ENCODE measurements around the gene PRR35. TPM values are rescaled to one million over a fixed set of nuclear protein-coding genes. Genes with fewer than 3 reads are reported as not detected.

PRR35 gene
- total and polyA plus RNA-seq, 5 donors from 2014 or later: not detected

GRCh38 chr16:530111-530817, 29.9 kb upstream of the PRR35 start:
- Mint-ChIP-seq H3K27ac (peak overlapping the region in 2 of 3 donors; percentile 11 to 86), H3K4me3 (peak overlapping the region; percentile 85 to 94 (median 93)), H3K9me3 (no peaks in the 10 kb centered on the region), H3K36me3 (no peaks in the 10 kb centered on the region), H3K27me3 (no peaks in the 10 kb centered on the region), H3K4me1 (peaks cover 0 to 39% (median 10%) of the 10 kb centered on the region in 4 donors)
- Histone ChIP-seq H3K36me3 (ENCODE audit: control insufficient read depth, insufficient read depth, low read length) (no peaks in the 10 kb centered on the region), H3K4me3 (ENCODE audit: low read depth, low read length) (no peak overlapping the region), H3K4me1 (ENCODE audit: control insufficient read depth, insufficient read depth, low read length, poor library complexity, severe bottlenecking) (peaks cover 42% of the 10 kb centered on the region), H3K27ac (ENCODE audit: insufficient read depth, low read length, poor library complexity, severe bottlenecking) (no peak overlapping the region), H3K9me3 (ENCODE audit: control insufficient read depth in 2 of 2, low read length in 2 of 2) (no peaks in the 10 kb centered on the region), H3K27me3 (ENCODE audit: control insufficient read depth, insufficient read depth, low read length) (no peaks in the 10 kb centered on the region)
- DNase-seq (no peak), ATAC-seq (ENCODE audit: low read depth in 2 of 2) (no peak)

GRCh38 chr16:531494-532125, 28.6 kb upstream of the PRR35 start:
- H3K4me3 Mint-ChIP-seq: peak overlapping the region in 2 of 4 donors; percentile 54 to 94

GRCh38 chr16:533391-534123, 26.6 kb upstream of the PRR35 start:
- Mint-ChIP-seq H3K4me3 (peak overlapping the region in 1 of 4 donors; percentile 7), H3K27ac (no peak overlapping the region)
- no peak for ATAC-seq (ENCODE audit: low read depth in 2 of 2)

More at GRCh38 chr16:531494-532125, 28.6 kb upstream of the PRR35 start:
- H3K27ac ChIP-seq (ENCODE audit: insufficient read depth, low read length, poor library complexity, severe bottlenecking): no peak overlapping the region
- DNase-seq (no peak), ATAC-seq (ENCODE audit: low read depth in 2 of 2) (no peak)
- H3K4me3 ChIP-seq (ENCODE audit: low read depth, low read length): no peak overlapping the region
- Mint-ChIP-seq H3K36me3 (no peaks in the 10 kb centered on the region), H3K27me3 (no peaks in the 10 kb centered on the region), H3K27ac (no peak overlapping the region), H3K4me1 (peaks cover 0 to 27% (median 4%) of the 10 kb centered on the region in 4 donors), H3K9me3 (no peaks in the 10 kb centered on the region)
- H3K36me3 ChIP-seq (ENCODE audit: control insufficient read depth, insufficient read depth, low read length): no peaks in the 10 kb centered on the region
- peaks cover 29% of the 10 kb centered on the region for H3K4me1 ChIP-seq (ENCODE audit: control insufficient read depth, insufficient read depth, low read length, poor library complexity, severe bottlenecking)
- no peaks in the 10 kb centered on the region for H3K9me3 ChIP-seq (ENCODE audit: control insufficient read depth in 2 of 2, low read length in 2 of 2)
- H3K27me3 ChIP-seq (ENCODE audit: control insufficient read depth, insufficient read depth, low read length): no peaks in the 10 kb centered on the region

GRCh38 chr16:534135-534534, 26.1 kb upstream of the PRR35 start:
- Histone ChIP-seq H3K36me3 (ENCODE audit: control insufficient read depth, insufficient read depth, low read length) (no peaks in the 10 kb centered on the region), H3K4me1 (ENCODE audit: control insufficient read depth, insufficient read depth, low read length, poor library complexity, severe bottlenecking) (peaks cover 15% of the 10 kb centered on the region), H3K27ac (ENCODE audit: insufficient read depth, low read length, poor library complexity, severe bottlenecking) (no peak overlapping the region), H3K4me3 (ENCODE audit: low read depth, low read length) (no peak overlapping the region), H3K27me3 (ENCODE audit: control insufficient read depth, insufficient read depth, low read length) (no peaks in the 10 kb centered on the region), H3K9me3 (ENCODE audit: control insufficient read depth in 2 of 2, low read length in 2 of 2) (no peaks in the 10 kb centered on the region)
- no peaks in the 10 kb centered on the region for H3K9me3 Mint-ChIP-seq
- no peaks in the 10 kb centered on the region for H3K27me3 Mint-ChIP-seq
- peaks cover 0 to 19% (median under 1%) of the 10 kb centered on the region in 4 donors for H3K4me1 Mint-ChIP-seq
- no peak overlapping the region for H3K4me3 Mint-ChIP-seq
- no peak overlapping the region for H3K27ac Mint-ChIP-seq
- H3K36me3 Mint-ChIP-seq: no peaks in the 10 kb centered on the region
- DNase-seq (no peak), ATAC-seq (ENCODE audit: low read depth in 2 of 2) (no peak)

More at GRCh38 chr16:533391-534123, 26.6 kb upstream of the PRR35 start:
- Histone ChIP-seq H3K36me3 (ENCODE audit: control insufficient read depth, insufficient read depth, low read length) (no peaks in the 10 kb centered on the region), H3K27ac (ENCODE audit: insufficient read depth, low read length, poor library complexity, severe bottlenecking) (no peak overlapping the region), H3K9me3 (ENCODE audit: control insufficient read depth in 2 of 2, low read length in 2 of 2) (no peaks in the 10 kb centered on the region), H3K4me3 (ENCODE audit: low read depth, low read length) (no peak overlapping the region), H3K27me3 (ENCODE audit: control insufficient read depth, insufficient read depth, low read length) (no peaks in the 10 kb centered on the region), H3K4me1 (ENCODE audit: control insufficient read depth, insufficient read depth, low read length, poor library complexity, severe bottlenecking) (peaks cover 21% of the 10 kb centered on the region)
- no peaks in the 10 kb centered on the region for H3K36me3 Mint-ChIP-seq
- H3K27me3 Mint-ChIP-seq: no peaks in the 10 kb centered on the region
- no peak for DNase-seq
- no peaks in the 10 kb centered on the region for H3K9me3 Mint-ChIP-seq
- peaks cover 0 to 23% (median 2%) of the 10 kb centered on the region in 4 donors for H3K4me1 Mint-ChIP-seq

GRCh38 chr16:534856-535445, 25.2 kb upstream of the PRR35 start:
- ATAC-seq (ENCODE audit: low read depth in 2 of 2): no peak
- H3K4me3 ChIP-seq (ENCODE audit: low read depth, low read length): no peak overlapping the region
- Mint-ChIP-seq H3K27ac (no peak overlapping the region), H3K9me3 (no peaks in the 10 kb centered on the region), H3K4me3 (no peak overlapping the region), H3K36me3 (no peaks in the 10 kb centered on the region), H3K4me1 (peaks cover 0 to 11% (median under 1%) of the 10 kb centered on the region in 4 donors), H3K27me3 (no peaks in the 10 kb centered on the region)
- H3K27ac ChIP-seq (ENCODE audit: insufficient read depth, low read length, poor library complexity, severe bottlenecking): no peak overlapping the region
- H3K9me3 ChIP-seq (ENCODE audit: control insufficient read depth in 2 of 2, low read length in 2 of 2): no peaks in the 10 kb centered on the region
- H3K4me1 ChIP-seq (ENCODE audit: control insufficient read depth, insufficient read depth, low read length, poor library complexity, severe bottlenecking): peaks cover 7% of the 10 kb centered on the region
- H3K27me3 ChIP-seq (ENCODE audit: control insufficient read depth, insufficient read depth, low read length): no peaks in the 10 kb centered on the region
- DNase-seq: no peak
- H3K36me3 ChIP-seq (ENCODE audit: control insufficient read depth, insufficient read depth, low read length): no peaks in the 10 kb centered on the region

- peaks cover 0 to 6% (median 0%) of the 10 kb centered on the region in 4 donors for H3K4me1 Mint-ChIP-seq
- DNase-seq: no peak
- Histone ChIP-seq H3K9me3 (ENCODE audit: control insufficient read depth in 2 of 2, low read length in 2 of 2) (no peaks in the 10 kb centered on the region), H3K4me1 (ENCODE audit: control insufficient read depth, insufficient read depth, low read length, poor library complexity, severe bottlenecking) (no peaks in the 10 kb centered on the region), H3K27ac (ENCODE audit: insufficient read depth, low read length, poor library complexity, severe bottlenecking) (no peak overlapping the region), H3K27me3 (ENCODE audit: control insufficient read depth, insufficient read depth, low read length) (no peaks in the 10 kb centered on the region), H3K36me3 (ENCODE audit: control insufficient read depth, insufficient read depth, low read length) (no peaks in the 10 kb centered on the region), H3K4me3 (ENCODE audit: low read depth, low read length) (no peak overlapping the region)
- H3K9me3 Mint-ChIP-seq: no peaks in the 10 kb centered on the region
- no peaks in the 10 kb centered on the region for H3K36me3 Mint-ChIP-seq
- no peak overlapping the region for H3K27ac Mint-ChIP-seq
- no peak overlapping the region for H3K4me3 Mint-ChIP-seq
- no peaks in the 10 kb centered on the region for H3K27me3 Mint-ChIP-seq
- peak in 1 of 2 donors; percentile 36 for ATAC-seq (ENCODE audit: low read depth in 2 of 2)
Observed at GRCh38 chr16:535446-536405, 24.5 kb upstream of the PRR35 start.

- DNase-seq: no peak
- Mint-ChIP-seq H3K9me3 (no peaks in the 10 kb centered on the region), H3K27me3 (no peaks in the 10 kb centered on the region), H3K36me3 (no peaks in the 10 kb centered on the region), H3K4me3 (no peak overlapping the region), H3K4me1 (peaks cover 0 to 4% (median 0%) of the 10 kb centered on the region in 4 donors), H3K27ac (no peak overlapping the region)
- Histone ChIP-seq H3K4me1 (ENCODE audit: control insufficient read depth, insufficient read depth, low read length, poor library complexity, severe bottlenecking) (no peaks in the 10 kb centered on the region), H3K9me3 (ENCODE audit: control insufficient read depth in 2 of 2, low read length in 2 of 2) (no peaks in the 10 kb centered on the region), H3K36me3 (ENCODE audit: control insufficient read depth, insufficient read depth, low read length) (no peaks in the 10 kb centered on the region), H3K27ac (ENCODE audit: insufficient read depth, low read length, poor library complexity, severe bottlenecking) (no peak overlapping the region), H3K27me3 (ENCODE audit: control insufficient read depth, insufficient read depth, low read length) (no peaks in the 10 kb centered on the region), H3K4me3 (ENCODE audit: low read depth, low read length) (no peak overlapping the region)
- no peak for ATAC-seq (ENCODE audit: low read depth in 2 of 2)
Observed at GRCh38 chr16:536746-537145, 23.4 kb upstream of the PRR35 start.

Measured in CD4-positive, CD25-positive, alpha-beta regulatory T cell (primary cell).